HuH-7.5 (cell line): ENCODE data around the gene ARFRP1.

Experiments
- DNase-seq: peaks from one replicate; pipeline ENCODE4 v3.0.0; 2011; ENCODE audit warnings: low spot score

ARFRP1 gene

GRCh38 chr20:63702036-63702665 is 5.6 kb downstream of the ARFRP1 start:
- DNase-seq, result no peak

GRCh38 chr20:63701329-63702035 is 6.3 kb downstream of the ARFRP1 start:
- peak; percentile 22 for DNase-seq

- no peak for DNase-seq
Measured at GRCh38 chr20:63701051-63701328, 6.8 kb downstream of the ARFRP1 start.

GRCh38 chr20:63700199-63701050 is 7.4 kb downstream of the ARFRP1 start:
- DNase-seq, result peak; percentile 25

- peak; percentile 19 for DNase-seq
Measured at GRCh38 chr20:63699466-63700198, 8.1 kb downstream of the ARFRP1 start.

- peak; percentile 54 for DNase-seq
Measured at GRCh38 chr20:63698739-63699465, 8.9 kb downstream of the ARFRP1 start.

GRCh38 chr20:63697868-63698545 is 9.8 kb downstream of the ARFRP1 start:
- peak; percentile 52 for DNase-seq

- DNase-seq, result peak; percentile 29
Measured at GRCh38 chr20:63697357-63697867, 10.4 kb downstream of the ARFRP1 start.

GRCh38 chr20:63696628-63697356 is 11.0 kb downstream of the ARFRP1 start, which contains the start of gene TNFRSF6B:
Gene TNFRSF6B, plus strand, starts transcription at chr20:63696652. Its CDS starts 116 bp downstream, at chr20:63696768.
- DNase-seq, result no peak

- no peak for DNase-seq
Measured at GRCh38 chr20:63696306-63696627, 11.5 kb downstream of the ARFRP1 start.

- no peak for DNase-seq
Measured at GRCh38 chr20:63695424-63696305, 12.1 kb downstream of the ARFRP1 start.

- no peak for DNase-seq
Measured at GRCh38 chr20:63694584-63695423, 13.0 kb downstream of the ARFRP1 start.

- DNase-seq, result no peak
Measured at GRCh38 chr20:63693733-63694583, 13.8 kb downstream of the ARFRP1 start.

GRCh38 chr20:63693083-63693732 is 14.6 kb downstream of the ARFRP1 start:
- no peak for DNase-seq

- no peak for DNase-seq
Measured at GRCh38 chr20:63692436-63693082, 15.2 kb downstream of the ARFRP1 start.
